ENCODE data around the gene BLM. TPM values are rescaled to one million over a fixed set of nuclear protein-coding genes. Genes with fewer than 3 reads are reported as not detected.
A peak's percentile ranks its signal among the peaks of the same experiment; 100 is the strongest.

The BLM gene
- total RNA-seq, 1 donor from 2014 or later = 5.6 TPM

- no peak overlapping the region for H3K4me3 ChIP-seq (ENCODE audit: low read depth, low read length)
- DNase-seq (ENCODE audit: low read depth) = no peak
- no peaks in the 10 kb centered on the region for H3K36me3 ChIP-seq (ENCODE audit: control insufficient read depth, insufficient read depth, low read length)
- H3K27me3 ChIP-seq (ENCODE audit: control insufficient read depth, insufficient read depth, low read length) = no peaks in the 10 kb centered on the region
- no peak for TF ChIP-seq CTCF (IDR thresholded peaks at IDR 0.05; ENCODE audit: insufficient read depth, low read length, poor library complexity, severe bottlenecking)
These were observed 39.0 kb upstream of the BLM start for GRCh38 chr15:90677807-90678790.

GRCh38 chr15:90679959-90680358 lies 37.2 kb upstream of the BLM start:
- H3K36me3 ChIP-seq (ENCODE audit: control insufficient read depth, insufficient read depth, low read length) = no peaks in the 10 kb centered on the region
- TF ChIP-seq CTCF (IDR thresholded peaks at IDR 0.05; ENCODE audit: insufficient read depth, low read length, poor library complexity, severe bottlenecking) = no peak
- H3K27me3 ChIP-seq (ENCODE audit: control insufficient read depth, insufficient read depth, low read length) = no peaks in the 10 kb centered on the region
- no peak for DNase-seq (ENCODE audit: low read depth)
- H3K4me3 ChIP-seq (ENCODE audit: low read depth, low read length) = no peak overlapping the region

GRCh38 chr15:90680371-90680935 lies 36.7 kb upstream of the BLM start:
- H3K4me3 ChIP-seq (ENCODE audit: low read depth, low read length) = no peak overlapping the region

GRCh38 chr15:90681056-90681455 lies 36.1 kb upstream of the BLM start:
- no peak for TF ChIP-seq CTCF (IDR thresholded peaks at IDR 0.05; ENCODE audit: insufficient read depth, low read length, poor library complexity, severe bottlenecking)
- no peaks in the 10 kb centered on the region for H3K36me3 ChIP-seq (ENCODE audit: control insufficient read depth, insufficient read depth, low read length)
- no peaks in the 10 kb centered on the region for H3K27me3 ChIP-seq (ENCODE audit: control insufficient read depth, insufficient read depth, low read length)
- no peak overlapping the region for H3K4me3 ChIP-seq (ENCODE audit: low read depth, low read length)
- no peak for DNase-seq (ENCODE audit: low read depth)

More at GRCh38 chr15:90680371-90680935, 36.7 kb upstream of the BLM start:
- TF ChIP-seq CTCF (IDR thresholded peaks at IDR 0.05; ENCODE audit: insufficient read depth, low read length, poor library complexity, severe bottlenecking) = no peak
- Histone ChIP-seq H3K27me3 (ENCODE audit: control insufficient read depth, insufficient read depth, low read length) (no peaks in the 10 kb centered on the region), H3K36me3 (ENCODE audit: control insufficient read depth, insufficient read depth, low read length) (no peaks in the 10 kb centered on the region)
- DNase-seq (ENCODE audit: low read depth) = peak; percentile 32

GRCh38 chr15:90681480-90681879 lies 35.7 kb upstream of the BLM start:
- Histone ChIP-seq H3K36me3 (ENCODE audit: control insufficient read depth, insufficient read depth, low read length) (no peaks in the 10 kb centered on the region), H3K4me3 (ENCODE audit: low read depth, low read length) (no peak overlapping the region), H3K27me3 (ENCODE audit: control insufficient read depth, insufficient read depth, low read length) (no peaks in the 10 kb centered on the region)
- TF ChIP-seq CTCF (IDR thresholded peaks at IDR 0.05; ENCODE audit: insufficient read depth, low read length, poor library complexity, severe bottlenecking) = no peak
- DNase-seq (ENCODE audit: low read depth) = peak; percentile 54

Measured in kidney epithelial cell (primary cell).